Neural cell (in vitro differentiated cells): ENCODE measurements around the gene FAM53B.

Source experiments
- EP300 ChIP-seq: fragments of 450-650 bp; conservative IDR thresholded peaks from 2 replicates; pipeline ENCODE4 v1.6.1; 2014; ENCODE audit warnings: antibody characterized with exemption, mild to moderate bottlenecking, moderate library complexity; ENCODE audit not compliant: poor library complexity, severe bottlenecking
- EZH2 ChIP-seq: fragments of 200-600, 300-800 bp; shearing (Covaris generic), sonication (generic); IDR thresholded peaks from 2 replicates; pipeline ENCODE4 v1.6.1; 2014; ENCODE audit warnings: antibody characterized with exemption, low read length, borderline replicate concordance, mild to moderate bottlenecking; ENCODE audit not compliant: insufficient read depth, poor library complexity, severe bottlenecking
- POLR2AphosphoS5 ChIP-seq: IDR thresholded peaks from 2 replicates; pipeline ENCODE4 v1.6.1; 2012
- RAD21 ChIP-seq: fragments of 450-650 bp; conservative IDR thresholded peaks from 2 replicates; pipeline ENCODE4 v1.6.1; 2014; ENCODE audit warnings: antibody characterized with exemption, mild to moderate bottlenecking, moderate library complexity
- TAF1 ChIP-seq: IDR thresholded peaks from 2 replicates; pipeline ENCODE4 v1.6.1; 2012; ENCODE audit warnings: low read depth
- TF ChIP-seq, protein P1 (sequence below): fragments of 450-650 bp; IDR thresholded peaks from 2 replicates; pipeline ENCODE4 v1.5.1; 2014; ENCODE audit warnings: antibody characterized with exemption, mild to moderate bottlenecking, moderate library complexity; ENCODE audit not compliant: poor library complexity, severe bottlenecking
- TF ChIP-seq, protein P2 (sequence below): IDR thresholded peaks from 2 replicates; pipeline ENCODE4 v1.6.1; 2012; ENCODE audit warnings: borderline replicate concordance

DNA sequence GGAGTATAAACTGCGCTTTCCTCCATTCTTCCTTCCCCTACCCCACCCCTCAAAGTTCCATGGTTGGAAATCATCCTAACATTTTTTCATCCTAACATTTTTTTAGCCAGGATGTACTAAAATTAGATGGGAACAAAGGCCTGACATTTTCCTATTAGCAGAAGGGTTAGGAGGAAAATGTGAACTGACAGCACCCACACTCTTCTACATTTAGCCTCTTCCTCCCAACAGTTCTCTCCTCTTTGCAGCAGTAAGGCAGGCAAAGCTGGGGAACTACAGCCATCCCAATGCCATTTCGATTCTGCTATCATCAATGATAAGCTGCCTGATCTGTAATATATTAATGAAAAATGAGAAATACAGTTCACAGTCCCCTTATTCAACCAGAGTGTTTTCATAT, 11.4 kb upstream of the FAM53B start:
- TF ChIP-seq TAF1: no peak
- TF ChIP-seq, protein P1, sequence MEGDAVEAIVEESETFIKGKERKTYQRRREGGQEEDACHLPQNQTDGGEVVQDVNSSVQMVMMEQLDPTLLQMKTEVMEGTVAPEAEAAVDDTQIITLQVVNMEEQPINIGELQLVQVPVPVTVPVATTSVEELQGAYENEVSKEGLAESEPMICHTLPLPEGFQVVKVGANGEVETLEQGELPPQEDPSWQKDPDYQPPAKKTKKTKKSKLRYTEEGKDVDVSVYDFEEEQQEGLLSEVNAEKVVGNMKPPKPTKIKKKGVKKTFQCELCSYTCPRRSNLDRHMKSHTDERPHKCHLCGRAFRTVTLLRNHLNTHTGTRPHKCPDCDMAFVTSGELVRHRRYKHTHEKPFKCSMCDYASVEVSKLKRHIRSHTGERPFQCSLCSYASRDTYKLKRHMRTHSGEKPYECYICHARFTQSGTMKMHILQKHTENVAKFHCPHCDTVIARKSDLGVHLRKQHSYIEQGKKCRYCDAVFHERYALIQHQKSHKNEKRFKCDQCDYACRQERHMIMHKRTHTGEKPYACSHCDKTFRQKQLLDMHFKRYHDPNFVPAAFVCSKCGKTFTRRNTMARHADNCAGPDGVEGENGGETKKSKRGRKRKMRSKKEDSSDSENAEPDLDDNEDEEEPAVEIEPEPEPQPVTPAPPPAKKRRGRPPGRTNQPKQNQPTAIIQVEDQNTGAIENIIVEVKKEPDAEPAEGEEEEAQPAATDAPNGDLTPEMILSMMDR: no peak
- TF ChIP-seq, protein P2, sequence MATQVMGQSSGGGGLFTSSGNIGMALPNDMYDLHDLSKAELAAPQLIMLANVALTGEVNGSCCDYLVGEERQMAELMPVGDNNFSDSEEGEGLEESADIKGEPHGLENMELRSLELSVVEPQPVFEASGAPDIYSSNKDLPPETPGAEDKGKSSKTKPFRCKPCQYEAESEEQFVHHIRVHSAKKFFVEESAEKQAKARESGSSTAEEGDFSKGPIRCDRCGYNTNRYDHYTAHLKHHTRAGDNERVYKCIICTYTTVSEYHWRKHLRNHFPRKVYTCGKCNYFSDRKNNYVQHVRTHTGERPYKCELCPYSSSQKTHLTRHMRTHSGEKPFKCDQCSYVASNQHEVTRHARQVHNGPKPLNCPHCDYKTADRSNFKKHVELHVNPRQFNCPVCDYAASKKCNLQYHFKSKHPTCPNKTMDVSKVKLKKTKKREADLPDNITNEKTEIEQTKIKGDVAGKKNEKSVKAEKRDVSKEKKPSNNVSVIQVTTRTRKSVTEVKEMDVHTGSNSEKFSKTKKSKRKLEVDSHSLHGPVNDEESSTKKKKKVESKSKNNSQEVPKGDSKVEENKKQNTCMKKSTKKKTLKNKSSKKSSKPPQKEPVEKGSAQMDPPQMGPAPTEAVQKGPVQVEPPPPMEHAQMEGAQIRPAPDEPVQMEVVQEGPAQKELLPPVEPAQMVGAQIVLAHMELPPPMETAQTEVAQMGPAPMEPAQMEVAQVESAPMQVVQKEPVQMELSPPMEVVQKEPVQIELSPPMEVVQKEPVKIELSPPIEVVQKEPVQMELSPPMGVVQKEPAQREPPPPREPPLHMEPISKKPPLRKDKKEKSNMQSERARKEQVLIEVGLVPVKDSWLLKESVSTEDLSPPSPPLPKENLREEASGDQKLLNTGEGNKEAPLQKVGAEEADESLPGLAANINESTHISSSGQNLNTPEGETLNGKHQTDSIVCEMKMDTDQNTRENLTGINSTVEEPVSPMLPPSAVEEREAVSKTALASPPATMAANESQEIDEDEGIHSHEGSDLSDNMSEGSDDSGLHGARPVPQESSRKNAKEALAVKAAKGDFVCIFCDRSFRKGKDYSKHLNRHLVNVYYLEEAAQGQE: no peak
- no peak for TF ChIP-seq POLR2AphosphoS5
- TF ChIP-seq EZH2: no peak
- TF ChIP-seq EP300: no peak
- no peak for TF ChIP-seq RAD21
